ENCODE data around the gene COPA.

DNA sequence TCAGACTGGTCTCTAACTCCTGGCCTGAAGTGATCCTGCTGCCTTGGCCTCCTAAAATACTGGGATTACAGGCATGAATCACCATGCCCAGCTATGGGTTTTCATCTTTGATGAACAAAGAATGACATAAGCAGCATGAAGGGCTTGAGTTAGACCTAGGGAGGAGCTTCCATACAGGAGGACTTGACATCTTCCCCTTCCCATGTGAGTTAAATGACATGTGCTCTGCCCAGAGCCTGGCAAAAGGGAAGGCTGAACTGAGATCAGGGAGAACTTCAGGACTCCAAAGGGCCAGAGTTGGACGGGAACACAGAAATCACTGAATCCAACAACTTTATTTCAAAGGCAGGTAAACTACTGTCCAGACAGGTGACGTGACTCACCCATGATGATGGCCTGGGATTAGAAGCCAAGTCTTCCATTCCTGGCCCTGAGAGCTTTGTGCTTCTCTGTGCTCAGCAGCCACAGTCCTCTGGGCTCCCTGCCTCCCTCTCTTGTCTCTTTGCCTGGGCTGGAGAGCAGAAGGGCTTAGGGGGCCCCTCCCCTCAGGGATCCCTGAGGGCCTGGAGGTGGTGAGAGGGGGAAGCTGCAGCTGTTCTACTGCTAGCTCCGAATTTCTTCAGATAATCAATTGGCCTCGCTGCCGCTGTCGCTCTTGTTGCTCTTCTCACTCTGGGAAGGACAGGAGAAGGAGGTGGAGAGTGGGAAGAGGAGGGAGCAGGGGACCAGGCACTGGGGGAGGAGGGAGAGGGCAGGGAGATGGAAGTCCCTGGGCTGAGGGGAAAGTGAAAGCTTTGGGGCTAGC, 31.5 kb upstream of the COPA start:
- TF ChIP-seq POLR2AphosphoS5 (IDR thresholded peaks at IDR 0.05; ENCODE audit: low read depth, low read length): no peak
- TF ChIP-seq, protein P1, sequence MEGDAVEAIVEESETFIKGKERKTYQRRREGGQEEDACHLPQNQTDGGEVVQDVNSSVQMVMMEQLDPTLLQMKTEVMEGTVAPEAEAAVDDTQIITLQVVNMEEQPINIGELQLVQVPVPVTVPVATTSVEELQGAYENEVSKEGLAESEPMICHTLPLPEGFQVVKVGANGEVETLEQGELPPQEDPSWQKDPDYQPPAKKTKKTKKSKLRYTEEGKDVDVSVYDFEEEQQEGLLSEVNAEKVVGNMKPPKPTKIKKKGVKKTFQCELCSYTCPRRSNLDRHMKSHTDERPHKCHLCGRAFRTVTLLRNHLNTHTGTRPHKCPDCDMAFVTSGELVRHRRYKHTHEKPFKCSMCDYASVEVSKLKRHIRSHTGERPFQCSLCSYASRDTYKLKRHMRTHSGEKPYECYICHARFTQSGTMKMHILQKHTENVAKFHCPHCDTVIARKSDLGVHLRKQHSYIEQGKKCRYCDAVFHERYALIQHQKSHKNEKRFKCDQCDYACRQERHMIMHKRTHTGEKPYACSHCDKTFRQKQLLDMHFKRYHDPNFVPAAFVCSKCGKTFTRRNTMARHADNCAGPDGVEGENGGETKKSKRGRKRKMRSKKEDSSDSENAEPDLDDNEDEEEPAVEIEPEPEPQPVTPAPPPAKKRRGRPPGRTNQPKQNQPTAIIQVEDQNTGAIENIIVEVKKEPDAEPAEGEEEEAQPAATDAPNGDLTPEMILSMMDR (IDR thresholded peaks at IDR 0.05): no peak

Measured in Panc1 (cell line).